HG03457 (cell line): ENCODE data around the gene BUB3.

ENCODE experiments used
- ATAC-seq: cut with Tn5 transposase; IDR thresholded peaks from one replicate; pipeline ENCODE4 v1.9.1; 2021; ENCODE audit warnings: moderate number of reproducible peaks; ENCODE audit not compliant: unreplicated experiment

Gene BUB3, protein sequence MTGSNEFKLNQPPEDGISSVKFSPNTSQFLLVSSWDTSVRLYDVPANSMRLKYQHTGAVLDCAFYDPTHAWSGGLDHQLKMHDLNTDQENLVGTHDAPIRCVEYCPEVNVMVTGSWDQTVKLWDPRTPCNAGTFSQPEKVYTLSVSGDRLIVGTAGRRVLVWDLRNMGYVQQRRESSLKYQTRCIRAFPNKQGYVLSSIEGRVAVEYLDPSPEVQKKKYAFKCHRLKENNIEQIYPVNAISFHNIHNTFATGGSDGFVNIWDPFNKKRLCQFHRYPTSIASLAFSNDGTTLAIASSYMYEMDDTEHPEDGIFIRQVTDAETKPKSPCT

DNA sequence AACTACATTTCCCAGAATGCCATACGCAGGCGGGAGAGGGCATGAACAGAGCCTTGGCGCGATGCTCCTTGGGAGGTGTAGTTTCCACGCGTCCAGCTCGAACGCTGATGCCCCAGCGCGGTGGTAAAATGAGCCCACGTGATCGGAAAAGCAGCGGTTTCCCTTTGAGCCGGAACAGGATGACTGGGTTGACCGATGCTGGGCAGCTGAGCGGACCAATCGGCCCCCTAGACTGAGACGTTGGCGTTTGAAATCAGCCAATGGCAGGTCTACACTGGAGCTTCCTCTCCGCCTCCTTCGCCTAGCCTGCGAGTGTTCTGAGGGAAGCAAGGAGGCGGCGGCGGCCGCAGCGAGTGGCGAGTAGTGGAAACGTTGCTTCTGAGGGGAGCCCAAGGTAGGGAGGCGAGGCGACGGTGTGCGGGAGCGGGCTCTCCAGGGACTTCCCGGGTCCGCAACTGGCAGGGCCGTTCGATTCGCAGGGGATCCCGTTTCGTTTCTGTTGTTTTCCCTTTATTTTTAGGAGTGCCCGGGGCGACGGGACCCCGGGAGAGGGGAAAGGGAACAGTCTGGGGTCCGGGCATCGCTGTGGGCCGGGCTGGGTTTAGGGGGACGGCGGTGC, at the start of gene BUB3:
Gene BUB3 (plus strand): TSS at position 311 of the 619 bp plus-strand sequence. CDS start 516 bp downstream, outside the sequence.
- ATAC-seq, result peak; percentile 88

DNA sequence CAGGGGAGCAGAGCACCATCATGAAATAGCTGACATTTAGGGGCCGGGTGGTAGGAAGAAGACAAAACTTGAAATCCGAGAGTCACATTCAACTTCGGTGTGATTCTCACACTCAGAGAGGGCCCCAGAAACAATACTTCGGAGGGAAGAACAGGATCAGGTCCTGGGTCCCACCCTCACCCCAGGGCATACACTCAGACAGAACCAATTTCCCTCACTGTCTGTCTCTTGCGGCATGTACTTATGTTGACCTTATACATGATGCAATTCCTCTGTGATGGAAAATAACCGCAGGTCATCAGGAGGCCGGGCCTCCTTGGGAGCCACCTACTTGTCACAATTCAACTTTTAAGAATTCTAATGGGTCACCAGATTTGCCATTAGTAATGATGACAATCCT, 44.7 kb upstream of the BUB3 start:
- no peak for ATAC-seq

DNA sequence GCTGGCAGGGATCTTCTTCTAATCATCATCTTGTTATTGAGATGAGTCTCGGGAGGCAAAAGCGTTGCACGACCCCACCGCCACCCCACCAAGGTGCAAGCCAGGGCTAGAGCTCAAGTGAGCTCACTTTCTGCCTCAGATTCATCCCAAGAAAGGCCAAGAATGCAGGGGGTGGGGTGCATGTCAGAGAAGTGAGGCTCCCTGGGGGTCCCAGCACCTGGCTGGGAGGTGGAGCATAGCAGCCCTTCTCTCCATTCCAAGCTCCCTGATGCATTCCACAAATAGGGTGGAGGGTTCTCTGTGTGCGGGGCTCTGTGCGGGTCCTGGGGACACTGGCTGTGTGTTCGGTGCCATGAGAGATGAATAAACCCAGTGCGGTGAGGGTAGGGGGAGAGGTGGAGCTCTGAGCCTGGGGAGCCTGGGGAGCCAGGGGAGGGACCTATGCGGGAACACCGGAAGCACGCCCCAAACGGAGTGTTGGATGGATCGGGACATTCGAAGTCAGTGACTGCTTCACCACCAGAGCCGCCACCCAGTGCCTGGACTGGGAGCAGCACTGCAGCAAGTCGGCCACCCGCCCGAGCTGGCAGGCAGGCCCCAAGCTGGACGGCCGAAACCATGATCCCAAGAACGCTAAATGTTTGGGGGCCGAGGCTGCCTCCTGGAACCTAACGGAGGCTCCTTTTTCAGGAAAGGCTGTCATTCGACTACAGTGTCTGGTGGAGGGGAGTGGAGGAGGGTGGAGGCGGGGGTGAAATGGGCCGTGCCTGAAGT, 36.4 kb upstream of the BUB3 start:
- ATAC-seq, result no peak

DNA sequence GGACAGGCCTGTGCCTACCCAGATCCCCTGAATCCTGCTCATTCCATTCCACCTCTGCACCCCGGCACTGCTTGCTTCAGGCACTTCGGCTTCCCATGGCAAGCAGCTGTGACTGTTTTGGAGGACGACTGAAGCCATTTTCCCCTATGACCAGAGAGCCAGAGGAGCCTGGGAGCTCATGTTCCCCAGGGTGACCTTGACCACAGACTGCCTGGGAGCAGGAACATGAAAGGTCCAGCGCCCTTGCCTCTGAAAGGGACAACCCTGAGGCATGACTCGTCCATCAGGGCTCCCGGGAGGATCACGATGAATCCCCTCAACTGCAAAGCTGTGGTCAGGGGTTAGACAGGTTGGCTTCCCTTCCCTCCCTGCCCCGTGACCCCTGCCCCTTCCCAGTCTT, 35.1 kb upstream of the BUB3 start:
- no peak for ATAC-seq

DNA sequence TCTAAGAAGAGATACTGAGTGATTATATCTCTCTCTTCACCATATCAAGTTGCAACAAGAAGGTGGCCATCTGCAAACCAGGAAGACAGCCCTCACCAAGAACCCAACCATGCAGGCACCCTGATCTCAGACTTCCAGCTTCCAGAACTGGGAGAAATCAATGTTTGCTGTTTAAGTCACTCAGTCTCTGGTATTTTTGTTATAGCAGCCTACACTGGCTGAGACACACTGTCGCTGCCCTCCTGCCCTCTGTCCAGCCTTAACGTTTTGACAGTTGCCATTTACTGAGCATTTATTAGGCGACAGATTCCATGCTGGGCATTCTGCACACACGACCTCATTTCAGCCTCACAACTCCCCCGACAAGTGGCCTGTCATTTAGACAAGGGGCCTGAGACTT, 28.0 kb upstream of the BUB3 start:
- no peak for ATAC-seq

DNA sequence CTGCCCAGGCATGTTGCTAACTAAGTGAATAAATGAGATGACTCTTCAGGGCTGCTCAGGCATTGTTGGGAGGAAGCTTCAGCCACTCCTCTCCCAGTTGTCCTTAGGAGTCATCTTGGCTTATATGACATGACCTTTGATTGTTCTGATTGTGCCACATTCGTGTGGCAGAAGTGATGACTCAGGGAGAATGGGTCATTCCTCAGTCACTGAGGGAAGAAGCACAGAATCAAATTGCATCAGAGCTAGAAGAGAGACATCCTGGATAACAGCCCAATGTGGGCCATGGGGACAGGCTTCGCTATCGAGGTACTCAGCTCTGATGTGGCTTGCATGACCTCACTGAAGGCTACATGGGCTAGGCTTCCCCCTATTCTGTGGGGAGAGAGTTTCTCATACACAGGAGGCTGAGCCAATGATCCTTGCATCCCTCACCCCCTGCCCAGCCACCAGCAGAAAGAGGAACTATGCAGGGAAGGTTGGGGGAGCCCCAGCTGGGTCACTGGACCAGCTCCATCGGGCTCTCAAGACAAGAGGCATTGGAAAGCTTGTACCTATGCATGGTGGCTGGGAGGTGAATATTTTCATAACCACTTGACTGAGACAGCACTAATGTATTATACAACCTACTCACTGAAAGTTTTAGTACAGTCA, 24.5 kb upstream of the BUB3 start:
- no peak for ATAC-seq

DNA sequence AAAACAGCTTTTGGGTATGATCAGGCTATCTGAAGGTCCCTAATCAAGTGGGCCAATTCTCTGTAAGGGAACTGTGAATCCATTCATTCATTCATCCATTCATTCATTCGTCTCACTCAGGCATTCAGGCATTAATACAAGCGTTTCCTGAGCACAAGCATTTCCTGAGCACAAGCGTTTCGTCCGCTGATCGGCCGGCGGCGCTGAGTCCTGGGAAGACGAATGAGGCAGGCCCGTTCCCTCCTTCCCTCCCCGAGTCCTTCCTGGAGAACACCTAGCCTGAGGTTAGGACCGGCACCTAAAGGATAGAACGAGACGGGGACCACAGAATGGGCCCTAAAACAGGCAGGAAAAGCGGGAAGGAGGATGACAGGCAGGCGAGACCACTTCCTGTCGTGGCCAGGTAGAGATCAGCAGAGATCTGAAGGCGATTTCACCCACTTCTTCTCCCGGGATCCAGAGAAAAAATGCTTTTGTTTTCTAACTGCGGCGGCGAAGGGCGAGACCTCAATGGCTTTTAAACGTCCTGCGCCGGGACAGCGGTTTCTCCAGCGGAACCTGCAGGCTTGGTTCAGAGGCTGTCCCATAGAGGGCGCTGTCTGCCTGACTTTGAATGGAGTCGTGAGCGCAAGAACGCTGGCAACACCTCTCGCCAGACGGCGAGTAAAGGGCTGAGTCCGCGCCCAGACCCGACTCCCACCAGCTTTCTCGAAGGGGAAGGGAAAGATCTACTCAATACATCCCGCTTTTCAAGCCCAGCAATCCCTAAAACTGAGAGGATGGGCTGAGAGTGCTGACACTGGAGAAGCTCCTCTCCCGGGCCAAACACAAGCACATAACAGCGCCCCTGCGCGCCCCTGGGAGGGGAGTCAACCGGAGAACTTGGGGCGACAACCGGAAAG, 21.4 kb upstream of the BUB3 start:
- peak; percentile 60 for ATAC-seq

DNA sequence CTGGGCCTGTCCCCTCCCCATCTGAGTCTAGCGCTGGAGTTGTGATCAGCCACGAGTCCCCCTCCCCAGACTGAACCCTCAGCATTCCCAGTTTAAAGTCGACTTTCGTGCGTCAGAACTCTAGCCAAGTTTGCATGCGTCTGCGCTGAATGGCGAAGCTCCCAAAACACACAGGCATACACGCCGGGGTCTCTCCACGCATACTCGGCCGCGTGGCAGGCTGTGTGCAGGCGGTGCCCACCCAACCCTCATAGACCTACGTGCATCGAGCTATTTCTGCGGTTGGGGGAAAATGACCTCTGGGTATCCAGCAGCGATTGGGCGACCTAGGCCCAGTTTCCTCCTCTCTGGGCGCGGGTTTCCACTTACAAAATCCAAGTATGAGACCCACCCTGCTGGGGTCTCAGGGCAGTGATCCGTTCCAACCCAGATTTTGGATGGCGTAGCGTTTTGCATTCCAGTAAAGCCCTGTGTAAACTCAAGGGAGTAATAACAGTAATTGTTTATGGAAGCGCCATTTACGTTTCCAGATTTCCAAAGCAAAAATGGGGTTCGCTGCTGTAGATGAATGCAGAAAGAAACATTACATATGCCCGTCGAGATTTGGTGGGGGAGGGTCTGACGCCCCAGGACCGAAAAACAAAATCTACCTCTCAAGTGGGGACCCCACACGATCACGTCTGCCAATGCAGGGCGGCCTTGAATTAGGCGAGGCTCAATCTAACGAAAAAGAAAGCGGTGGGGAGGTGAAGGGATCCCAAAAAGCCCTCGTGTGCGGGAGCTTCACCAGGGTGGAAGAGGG, 20.5 kb upstream of the BUB3 start:
- no peak for ATAC-seq

DNA sequence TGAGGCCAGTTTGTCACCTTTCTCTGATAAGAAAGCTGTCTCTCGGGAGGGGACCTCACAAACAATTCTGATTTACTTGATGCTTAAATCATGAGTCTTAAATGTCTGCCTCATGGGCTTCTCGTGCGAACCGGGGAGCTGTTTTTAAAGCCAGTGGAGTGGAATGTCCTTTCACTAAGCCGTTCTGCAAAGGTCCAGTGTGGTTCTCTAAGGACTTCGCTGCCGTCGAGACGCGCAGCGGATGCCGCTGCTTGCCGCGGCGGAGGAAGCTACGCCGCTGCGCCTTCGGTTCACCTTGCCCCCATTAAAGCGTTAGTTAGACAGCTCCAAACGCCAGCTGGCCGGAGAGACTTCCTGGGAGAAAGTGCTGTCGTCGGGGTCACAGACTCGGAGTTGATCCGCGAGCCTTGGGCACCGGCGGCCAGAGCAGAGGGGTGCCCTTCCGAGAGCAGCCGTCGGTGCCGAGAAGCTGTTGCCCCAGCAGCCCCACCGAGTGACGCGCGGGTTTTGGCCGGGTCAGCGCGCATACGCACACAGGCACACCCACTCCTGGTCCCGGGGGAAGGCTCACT, 19.8 kb upstream of the BUB3 start:
- ATAC-seq, result no peak

DNA sequence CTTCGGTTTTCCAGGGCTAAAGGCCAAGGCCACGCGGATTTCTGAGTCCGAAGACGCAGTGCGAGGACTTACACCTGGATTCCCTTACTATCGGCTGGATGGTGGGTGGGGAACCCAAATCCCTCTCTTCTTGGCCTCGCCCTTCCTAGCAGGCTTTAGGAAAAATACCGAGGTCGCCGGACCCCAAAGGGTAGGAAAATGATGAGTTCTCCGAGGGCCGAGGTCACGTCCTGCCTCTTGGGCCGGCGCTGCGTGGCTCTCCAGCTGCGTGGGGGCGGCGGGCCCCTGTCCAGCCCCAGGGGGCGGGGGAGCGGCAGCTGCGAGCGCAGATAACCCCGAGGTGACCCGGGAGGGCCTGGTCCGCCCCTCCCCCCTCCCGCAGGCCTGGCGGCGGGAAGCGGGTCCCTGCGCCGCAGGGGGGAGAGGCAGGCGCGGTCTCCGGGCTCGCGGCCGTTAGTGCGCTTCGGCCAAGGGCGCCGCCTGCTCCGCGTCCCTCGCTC, 19.2 kb upstream of the BUB3 start:
- ATAC-seq, result no peak

DNA sequence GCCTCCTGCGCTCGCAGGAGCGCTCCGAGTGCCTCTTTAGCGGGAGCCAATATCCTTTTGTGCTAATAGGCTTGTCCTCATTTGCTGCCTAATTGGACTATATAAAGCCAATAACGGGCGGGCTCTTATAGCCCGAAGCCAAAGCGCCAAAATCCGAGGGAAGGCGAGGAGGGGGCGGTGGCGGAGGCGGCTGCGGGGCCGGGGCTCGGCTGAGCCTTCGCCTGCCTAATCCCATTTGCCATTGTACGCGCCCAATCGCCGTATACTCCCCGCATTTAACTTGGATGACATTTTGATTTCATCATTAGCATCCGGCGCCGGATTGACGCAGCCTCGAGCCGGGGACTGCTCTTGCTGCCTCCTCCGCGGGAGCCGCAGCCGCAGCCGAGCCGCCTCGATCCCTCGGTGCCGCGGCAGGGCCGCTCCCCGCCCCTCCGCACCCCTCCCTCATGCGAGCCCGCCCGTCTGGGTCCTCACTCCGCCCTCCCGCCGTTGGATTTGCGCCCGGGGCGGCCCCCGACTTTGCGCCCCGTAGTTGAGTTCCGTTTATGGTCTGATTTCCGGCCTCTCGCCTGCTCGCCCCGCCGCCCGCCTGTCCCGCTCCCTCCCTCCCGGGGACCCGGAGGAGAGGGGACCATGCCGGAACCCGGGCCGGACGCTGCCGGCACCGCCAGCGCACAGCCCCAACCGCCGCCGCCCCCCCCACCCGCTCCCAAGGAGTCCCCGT, 18.6 kb upstream of the BUB3 start, which contains the start of gene HMX3:
Gene HMX3 (plus strand): TSS at position 556 of the 727 bp plus-strand sequence. CDS start 81 bp downstream, at position 637.
- no peak for ATAC-seq

DNA sequence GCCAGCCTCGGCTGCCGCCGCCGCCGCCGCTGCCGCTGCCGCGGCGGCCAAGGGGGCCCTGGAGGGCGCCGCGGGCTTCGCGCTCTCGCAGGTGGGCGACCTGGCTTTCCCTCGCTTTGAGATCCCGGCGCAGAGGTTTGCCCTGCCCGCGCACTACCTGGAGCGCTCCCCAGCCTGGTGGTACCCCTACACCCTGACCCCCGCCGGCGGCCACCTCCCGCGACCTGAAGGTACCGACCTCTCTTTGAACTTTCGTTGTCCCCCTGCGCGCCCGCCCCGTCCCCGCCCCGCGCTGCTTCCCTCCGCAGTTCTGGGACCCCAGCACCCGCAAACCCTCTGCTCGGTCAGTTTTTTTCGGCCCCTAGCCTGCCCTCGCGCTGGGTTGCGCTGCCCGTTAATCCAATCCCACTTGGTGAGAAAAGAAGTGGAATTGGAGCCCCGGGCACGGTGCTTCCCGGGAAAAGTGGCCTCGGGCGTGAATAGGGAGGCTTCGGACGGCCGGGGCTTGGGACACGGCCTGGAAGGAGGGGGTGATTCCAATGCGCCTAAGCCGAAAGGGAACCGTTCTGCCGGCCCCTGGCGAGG, 17.9 kb upstream of the BUB3 start:
- no peak for ATAC-seq

DNA sequence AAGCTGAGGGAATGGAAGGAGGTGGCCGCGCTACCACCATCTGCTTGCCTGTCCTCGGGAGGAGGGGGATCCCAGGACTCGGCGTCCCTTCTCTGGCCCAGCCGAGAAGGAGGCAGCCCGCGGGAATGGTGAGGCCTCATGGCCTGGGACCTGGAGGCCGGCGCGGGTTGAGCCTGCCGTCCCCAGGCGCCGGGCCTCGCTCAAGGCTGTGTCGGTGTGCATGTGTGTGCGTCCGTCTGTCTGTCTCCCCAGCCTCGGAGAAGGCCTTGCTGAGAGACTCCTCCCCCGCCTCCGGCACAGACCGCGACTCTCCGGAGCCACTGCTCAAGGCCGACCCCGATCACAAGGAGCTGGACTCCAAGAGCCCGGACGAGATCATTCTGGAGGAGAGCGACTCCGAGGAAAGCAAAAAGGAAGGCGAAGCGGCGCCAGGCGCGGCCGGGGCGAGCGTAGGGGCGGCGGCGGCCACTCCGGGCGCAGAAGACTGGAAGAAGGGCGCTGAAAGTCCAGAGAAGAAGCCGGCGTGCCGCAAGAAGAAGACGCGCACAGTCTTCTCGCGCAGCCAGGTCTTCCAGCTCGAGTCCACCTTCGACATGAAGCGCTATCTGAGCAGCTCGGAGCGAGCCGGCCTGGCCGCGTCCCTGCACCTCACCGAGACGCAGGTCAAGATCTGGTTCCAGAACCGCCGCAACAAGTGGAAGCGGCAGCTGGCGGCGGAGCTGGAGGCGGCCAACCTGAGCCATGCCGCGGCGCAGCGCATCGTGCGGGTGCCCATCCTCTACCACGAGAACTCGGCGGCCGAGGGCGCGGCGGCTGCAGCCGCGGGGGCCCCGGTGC, 17.2 kb upstream of the BUB3 start:
- no peak for ATAC-seq

DNA sequence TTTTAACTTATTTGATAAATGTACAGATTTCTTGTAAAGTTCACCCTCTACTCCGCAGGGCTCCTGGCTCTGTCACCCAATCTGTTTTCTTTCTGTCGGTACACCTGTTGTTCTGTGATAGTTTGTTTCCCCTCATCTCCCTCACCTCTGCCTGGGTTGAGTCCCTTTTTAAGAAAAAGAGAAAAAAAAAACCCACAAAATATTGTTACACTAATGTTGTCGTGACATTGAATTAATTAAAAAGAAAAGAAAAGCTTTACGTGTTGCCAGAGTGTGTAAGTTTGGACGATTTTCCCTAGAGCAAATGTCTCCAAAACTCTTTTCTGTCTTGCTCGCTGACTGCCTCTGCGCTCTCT, 15.1 kb upstream of the BUB3 start:
- ATAC-seq, result no peak

DNA sequence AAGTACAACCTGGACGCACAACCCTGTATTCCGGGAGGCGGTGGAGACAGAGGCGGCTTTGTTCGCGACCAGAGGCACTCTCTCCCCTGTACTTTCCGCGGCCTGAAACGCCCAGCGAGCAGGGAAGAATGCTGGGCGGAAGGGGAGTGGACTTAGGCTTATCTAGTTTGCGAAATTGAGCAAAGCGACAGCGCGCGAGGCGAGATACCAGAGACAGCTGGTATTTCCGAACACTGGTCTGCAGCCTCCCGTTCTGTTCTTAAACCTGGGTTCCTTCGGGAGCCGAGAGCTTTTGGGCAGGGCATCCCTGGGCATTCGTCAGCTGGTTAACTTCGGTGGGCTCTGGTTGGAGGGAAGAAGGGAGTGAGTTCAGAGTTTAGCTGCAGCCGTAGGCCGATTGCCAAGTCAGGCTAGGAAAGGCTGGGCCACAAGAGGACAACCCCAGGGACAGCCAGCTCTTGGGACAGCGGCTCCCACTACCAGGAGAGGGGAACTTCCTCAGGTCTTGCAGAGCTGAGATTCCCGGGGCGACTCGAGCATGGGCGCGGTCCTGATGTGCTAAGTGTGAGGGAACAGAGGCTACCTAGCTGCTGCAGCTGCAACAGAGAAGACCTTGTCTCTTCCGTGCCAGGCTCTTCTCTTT, 14.6 kb upstream of the BUB3 start:
- no peak for ATAC-seq

DNA sequence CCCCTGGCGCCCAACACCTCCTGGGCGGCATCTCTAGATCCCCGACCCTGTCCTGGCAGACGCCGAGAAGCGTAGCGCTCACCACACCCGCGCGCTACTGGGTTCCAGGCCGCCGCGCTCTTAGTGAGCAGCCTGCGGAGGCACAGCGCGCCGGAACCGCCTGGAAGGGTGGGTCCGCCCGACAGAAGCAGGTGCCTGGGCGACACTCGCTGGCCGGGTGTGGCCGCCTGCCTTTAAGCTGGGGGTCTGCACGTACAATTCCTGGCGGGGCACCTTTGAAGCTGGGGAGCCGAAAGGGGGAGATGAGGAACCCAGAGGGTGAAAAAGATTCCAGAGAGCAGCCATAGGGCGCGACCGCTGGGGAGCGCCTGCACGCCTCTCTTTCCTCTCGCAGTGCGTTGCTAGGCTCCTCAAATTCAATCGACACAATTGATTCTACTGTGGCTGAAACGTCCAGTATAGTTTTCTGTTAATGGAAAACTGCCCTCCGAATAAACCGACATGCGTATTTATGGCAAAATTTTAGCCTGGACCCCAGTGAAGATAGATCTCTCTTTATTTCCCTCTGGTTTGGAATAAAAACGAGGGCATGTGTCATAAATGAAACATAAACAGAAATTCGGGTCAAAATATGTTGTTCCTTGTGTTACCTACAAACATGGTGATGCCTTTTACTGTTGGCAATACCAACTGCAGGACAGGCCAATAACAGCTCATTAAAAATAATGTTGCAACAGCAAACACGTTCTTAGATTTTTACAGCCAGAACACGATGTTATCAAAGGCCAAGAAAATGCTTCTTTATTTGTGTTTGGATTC, 13.8 kb upstream of the BUB3 start:
- no peak for ATAC-seq
